Esophagus muscularis mucosa (tissue), 4 donors: ENCODE measurements around the gene COBL. TPM values are rescaled to one million over a fixed set of nuclear protein-coding genes. Genes with fewer than 3 reads are reported as not detected.

ENCODE experiments used
- DNase-seq: peaks from one replicate; pipeline ENCODE4 v3.0.0-alpha.2; 2017; ENCODE audit errors: extremely low spot score
- H3K27ac ChIP-seq, 4 donors: fragments of 200-600 bp; sonication (generic); replicated peaks in 1 of 4; 1 replicate in 3 of 4; 2 replicates in 1 of 4; pipeline ENCODE4 v1.5.1; 2016 to 2019; ENCODE audit warnings: mild to moderate bottlenecking in 1 of 4
- H3K27me3 ChIP-seq, 4 donors: fragments of 200-600 bp; sonication (generic); one replicate each; pipeline versions ENCODE4 v1.5.1 to v1.6.0; 2016 to 2019
- H3K36me3 ChIP-seq, 4 donors: fragments of 200-600 bp; sonication (generic); one replicate each; pipeline ENCODE4 v1.5.1; 2016 to 2019
- H3K4me1 ChIP-seq, 4 donors: fragments of 200-600 bp; sonication (generic); one replicate each; pipeline ENCODE4 v1.5.1; 2016 to 2019
- H3K4me3 ChIP-seq, 4 donors: fragments of 200-600 bp; sonication (generic); 1 replicate in 2 of 4; 2 replicates in 2 of 4; pipeline ENCODE4 v1.5.1; 2016 to 2019; ENCODE audit warnings: mild to moderate bottlenecking in 4 of 4, moderate library complexity in 1 of 4
- H3K9me3 ChIP-seq, 4 donors: fragments of 200-600 bp; sonication (generic); 1 replicate in 3 of 4; 2 replicates in 1 of 4; pipeline ENCODE4 v1.5.1; 2016 to 2019
- EP300 ChIP-seq: sonication (generic); formaldehyde crosslinking; IDR thresholded peaks from one replicate; pipeline ENCODE4 v1.6.1; 2017; ENCODE audit warnings: antibody characterized with exemption
- POLR2A ChIP-seq: fragments of 450-650 bp; IDR thresholded peaks from one replicate; pipeline ENCODE4 v1.6.1; 2017; ENCODE audit warnings: antibody characterized with exemption, moderate library complexity, mild to moderate bottlenecking, low read depth
- POLR2AphosphoS5 ChIP-seq, 2 donors: sonication (generic); formaldehyde crosslinking; IDR thresholded peaks; one replicate each; pipeline ENCODE4 v1.6.1; 2017; ENCODE audit warnings: antibody characterized with exemption in 2 of 2
- WGBS: methylation state at CpG from one replicate; pipeline ENCODE4 v1.1.5; 2018; 5-methylcytosine and 5-hydroxymethylcytosine counted together
- intact Hi-C: fragments of 100-400 bp; cut with DNase I; formaldehyde crosslinking; loops from one replicate; pipeline ENCODE4 v1.15.1; 2023
- total RNA-seq, 4 donors: library from RNA; depleted of rRNA; stranded (reverse); fragments of >200 nt; gene quantifications; one replicate each; pipeline versions ENCODE4 v1.1.0 to v1.2.1, GENCODE V29; 2016
- TF ChIP-seq, protein P1 (sequence below), 3 experiments: fragments of 200-600 bp in 2 of 3; fragments of 450-650 bp in 1 of 3; sonication (generic) in 2 of 3; IDR thresholded peaks; one replicate each; pipeline ENCODE4 v1.5.1; 2017 to 2019; ENCODE audit warnings: antibody characterized with exemption in 3 of 3, mild to moderate bottlenecking in 2 of 3, moderate library complexity in 1 of 3

COBL gene
- total RNA-seq, 4 donors from 2014 or later = 29.8 to 51.4 (median 45.9) TPM

GRCh38 chr7:51306761-51307160 is 9.8 kb downstream of the COBL start:
- no peak for TF ChIP-seq EP300
- Histone ChIP-seq H3K27me3 (no peaks in the 10 kb centered on the region), H3K9me3 (no peaks in the 10 kb centered on the region), H3K36me3 (no peaks in the 10 kb centered on the region), H3K27ac (no peak overlapping the region), H3K4me3 (no peak overlapping the region), H3K4me1 (peaks cover 22 to 68% (median 59%) of the 10 kb centered on the region in 4 donors)
- WGBS = 91% methylated on average over 9 of the region's 9 CpGs
- intact Hi-C loops = no loop called here
- DNase-seq = peak; percentile 37

DNA sequence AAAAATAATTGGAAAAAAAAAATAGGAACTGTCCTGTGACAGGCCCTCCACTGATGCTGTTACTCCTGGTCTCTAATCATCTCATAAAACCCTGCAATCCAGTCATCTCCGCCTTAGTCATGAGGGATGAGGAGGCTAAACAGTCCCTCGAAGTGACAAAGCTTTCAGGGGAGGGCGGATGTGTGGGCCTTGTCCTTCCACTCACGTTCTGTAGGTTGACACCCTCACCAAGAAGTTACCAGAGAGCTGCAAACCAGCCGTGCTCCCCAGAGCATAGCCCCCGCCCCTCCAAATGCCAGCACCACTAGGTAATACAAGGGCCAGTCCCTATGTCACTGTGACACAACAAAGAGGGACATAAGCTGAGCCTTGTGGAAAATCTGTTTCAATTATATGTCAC is 11.9 kb downstream of the COBL start:
- Histone ChIP-seq H3K9me3 (no peaks in the 10 kb centered on the region), H3K27ac (no peak overlapping the region), H3K27me3 (no peaks in the 10 kb centered on the region), H3K4me3 (no peak overlapping the region), H3K4me1 (peaks cover 28 to 52% (median 47%) of the 10 kb centered on the region in 4 donors), H3K36me3 (no peaks in the 10 kb centered on the region)
- WGBS = 76% methylated on average over 6 of the region's 6 CpGs
- TF ChIP-seq POLR2AphosphoS5 (IDR thresholded peaks at IDR 0.05) = no peak
- TF ChIP-seq, protein P1, sequence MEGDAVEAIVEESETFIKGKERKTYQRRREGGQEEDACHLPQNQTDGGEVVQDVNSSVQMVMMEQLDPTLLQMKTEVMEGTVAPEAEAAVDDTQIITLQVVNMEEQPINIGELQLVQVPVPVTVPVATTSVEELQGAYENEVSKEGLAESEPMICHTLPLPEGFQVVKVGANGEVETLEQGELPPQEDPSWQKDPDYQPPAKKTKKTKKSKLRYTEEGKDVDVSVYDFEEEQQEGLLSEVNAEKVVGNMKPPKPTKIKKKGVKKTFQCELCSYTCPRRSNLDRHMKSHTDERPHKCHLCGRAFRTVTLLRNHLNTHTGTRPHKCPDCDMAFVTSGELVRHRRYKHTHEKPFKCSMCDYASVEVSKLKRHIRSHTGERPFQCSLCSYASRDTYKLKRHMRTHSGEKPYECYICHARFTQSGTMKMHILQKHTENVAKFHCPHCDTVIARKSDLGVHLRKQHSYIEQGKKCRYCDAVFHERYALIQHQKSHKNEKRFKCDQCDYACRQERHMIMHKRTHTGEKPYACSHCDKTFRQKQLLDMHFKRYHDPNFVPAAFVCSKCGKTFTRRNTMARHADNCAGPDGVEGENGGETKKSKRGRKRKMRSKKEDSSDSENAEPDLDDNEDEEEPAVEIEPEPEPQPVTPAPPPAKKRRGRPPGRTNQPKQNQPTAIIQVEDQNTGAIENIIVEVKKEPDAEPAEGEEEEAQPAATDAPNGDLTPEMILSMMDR (IDR thresholded peaks at IDR 0.05) = no peak
- TF ChIP-seq EP300 = no peak
- no peak for TF ChIP-seq POLR2A
- peak; percentile 39 for DNase-seq
- intact Hi-C loops = no loop called here

GRCh38 chr7:51303142-51303525 is 13.5 kb downstream of the COBL start:
- DNase-seq = peak; percentile 77
- no peaks in the 10 kb centered on the region for H3K36me3 ChIP-seq
- no peaks in the 10 kb centered on the region for H3K9me3 ChIP-seq
- intact Hi-C loops = no loop called here
- WGBS = 90% methylated on average over 10 of the region's 10 CpGs
- no peaks in the 10 kb centered on the region for H3K27me3 ChIP-seq
- peaks cover 16 to 36% (median 31%) of the 10 kb centered on the region in 4 donors for H3K4me1 ChIP-seq
- no peak overlapping the region for H3K4me3 ChIP-seq
- TF ChIP-seq EP300 (no peak), POLR2AphosphoS5 (IDR thresholded peaks at IDR 0.05) (no peak), POLR2A (no peak)
- TF ChIP-seq, protein P1 (IDR thresholded peaks at IDR 0.05) = no peak
- peak overlapping the region in 2 of 4 donors; percentile 28 to 29 for H3K27ac ChIP-seq

GRCh38 chr7:51301806-51302205 is 14.8 kb downstream of the COBL start:
- intact Hi-C loops = no loop called here
- no peak overlapping the region for H3K4me3 ChIP-seq
- no peaks in the 10 kb centered on the region for H3K9me3 ChIP-seq
- no peaks in the 10 kb centered on the region for H3K27me3 ChIP-seq
- H3K27ac ChIP-seq = no peak overlapping the region
- TF ChIP-seq POLR2A (no peak), POLR2AphosphoS5 (IDR thresholded peaks at IDR 0.05) (no peak), EP300 (no peak)
- TF ChIP-seq, protein P1 (IDR thresholded peaks at IDR 0.05) = no peak
- H3K36me3 ChIP-seq = no peaks in the 10 kb centered on the region
- WGBS = 86% methylated on average over 4 of the region's 4 CpGs
- H3K4me1 ChIP-seq = peaks cover 6 to 25% (median 20%) of the 10 kb centered on the region in 4 donors
- peak; percentile 78 for DNase-seq

- Histone ChIP-seq H3K4me1 (peaks cover 6 to 19% (median 17%) of the 10 kb centered on the region in 4 donors), H3K4me3 (no peak overlapping the region), H3K27ac (no peak overlapping the region), H3K9me3 (no peaks in the 10 kb centered on the region), H3K36me3 (no peaks in the 10 kb centered on the region), H3K27me3 (no peaks in the 10 kb centered on the region)
- 93% methylated on average over 22 of the region's 30 CpGs for WGBS
- peak; percentile 79 for DNase-seq
- intact Hi-C loops = no loop called here
- no peak for TF ChIP-seq EP300
- TF ChIP-seq POLR2A = no peak
- TF ChIP-seq, protein P1 (IDR thresholded peaks at IDR 0.05) = no peak
Observed at GRCh38 chr7:51300762-51301674, 15.6 kb downstream of the COBL start.
